ENCODE data around the gene KIAA0513. TPM values are rescaled to one million over a fixed set of nuclear protein-coding genes. Genes with fewer than 3 reads are reported as not detected.

Gene KIAA0513
- total RNA-seq, 1 donor from 2014 or later: 4.7 TPM

GRCh38 chr16:85085721-85086120, 58.1 kb downstream of the KIAA0513 start:
- intact Hi-C loops (cut with micrococcal nuclease): loop anchor here (1.0 to 2.0 kb wide), 4 partner anchors 30 to 160 kb away; partner anchors contain the start of gene ZDHHC7

DNA sequence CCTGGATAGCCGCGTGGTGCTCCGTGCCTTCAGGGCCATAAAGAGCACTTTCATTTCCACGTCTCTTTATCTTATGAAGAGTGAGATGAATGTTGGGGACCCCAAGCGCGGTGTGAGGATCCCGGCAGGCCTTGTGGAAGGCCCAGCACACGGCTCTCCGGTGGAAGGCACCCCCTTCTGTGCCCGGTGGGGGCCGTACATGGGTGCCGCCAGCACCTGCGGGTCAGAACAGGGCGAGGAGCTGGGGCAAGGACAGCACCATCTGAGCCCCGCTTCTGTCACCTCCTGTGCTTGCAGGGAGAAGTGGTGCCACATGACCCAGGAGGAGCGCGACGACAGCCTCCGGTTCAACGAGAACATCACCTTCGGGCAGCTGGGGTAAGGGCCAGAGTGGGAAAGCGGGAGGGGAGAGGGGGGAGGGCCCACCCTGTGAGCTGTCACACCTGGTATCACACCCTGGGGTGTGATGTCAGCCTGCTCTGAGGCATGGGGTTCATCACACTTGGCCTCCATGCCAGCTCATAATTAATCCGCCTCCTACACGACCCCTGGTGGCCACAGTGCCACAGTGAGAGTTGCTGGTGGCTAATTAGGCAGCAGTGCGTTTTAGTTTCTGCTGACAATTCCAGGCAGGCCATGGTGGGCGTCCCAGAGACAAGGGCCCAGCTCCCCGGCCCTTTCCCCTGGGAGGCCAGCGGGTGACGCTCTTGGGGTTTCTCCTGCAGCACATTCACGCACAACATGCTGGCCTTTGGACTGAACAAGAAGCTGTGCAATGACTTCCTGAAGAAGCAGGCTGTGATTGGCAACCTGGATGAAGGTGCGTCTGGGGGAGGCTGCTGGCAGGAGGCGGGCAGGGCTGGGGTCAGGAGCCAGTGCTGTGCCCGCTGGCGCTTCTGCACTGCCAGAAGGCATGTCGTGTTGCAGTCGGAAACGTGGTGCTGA, 59.0 kb downstream of the KIAA0513 start:
- intact Hi-C loops (cut with micrococcal nuclease): loop anchor here (1.0 to 2.0 kb wide), 4 partner anchors 31 to 161 kb away; partner anchors contain the start of gene ZDHHC7

DNA sequence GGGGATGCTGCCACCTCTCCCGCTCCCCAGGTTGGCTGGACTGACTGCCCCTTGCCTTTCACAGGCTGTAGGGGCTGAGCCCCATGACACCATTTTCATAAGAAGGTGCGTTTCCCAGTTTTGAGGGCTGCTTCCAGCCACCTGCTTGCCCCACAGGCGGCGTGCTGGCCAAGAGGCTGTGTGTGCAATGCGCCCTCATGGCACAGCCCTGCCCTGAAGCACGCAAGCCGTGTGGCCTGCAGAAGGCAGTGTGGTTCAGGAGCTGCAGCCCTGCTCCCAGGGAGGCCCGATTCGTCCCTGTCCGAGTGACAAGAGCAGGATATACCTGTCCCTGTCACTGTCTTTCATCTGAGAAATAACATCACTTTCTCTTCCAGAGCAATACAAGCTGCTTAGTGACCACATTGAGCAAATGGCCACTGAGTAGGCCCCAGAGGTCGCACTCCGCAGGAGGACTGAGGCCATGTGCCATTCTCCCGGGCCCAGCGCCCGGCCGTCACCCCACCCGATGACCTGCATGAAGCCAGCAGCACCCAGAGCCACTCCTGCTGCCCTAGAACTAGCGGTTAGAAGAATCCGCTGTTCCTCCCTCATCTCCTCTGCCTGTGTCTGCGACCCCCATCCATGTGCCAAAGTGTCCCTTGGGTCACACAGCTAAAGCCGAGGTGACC, 60.4 kb downstream of the KIAA0513 start:
- intact Hi-C loops (cut with micrococcal nuclease): loop anchor here (2.0 kb wide), 1 partner anchor 77 kb away; the partner anchor contains the start of gene ZDHHC7

- intact Hi-C loops (cut with micrococcal nuclease): no loop called here
These were observed 61.1 kb downstream of the KIAA0513 start for GRCh38 chr16:85088570-85089199.

GRCh38 chr16:85089525-85089924, 61.9 kb downstream of the KIAA0513 start:
- intact Hi-C loops (cut with micrococcal nuclease): no loop called here

DNA sequence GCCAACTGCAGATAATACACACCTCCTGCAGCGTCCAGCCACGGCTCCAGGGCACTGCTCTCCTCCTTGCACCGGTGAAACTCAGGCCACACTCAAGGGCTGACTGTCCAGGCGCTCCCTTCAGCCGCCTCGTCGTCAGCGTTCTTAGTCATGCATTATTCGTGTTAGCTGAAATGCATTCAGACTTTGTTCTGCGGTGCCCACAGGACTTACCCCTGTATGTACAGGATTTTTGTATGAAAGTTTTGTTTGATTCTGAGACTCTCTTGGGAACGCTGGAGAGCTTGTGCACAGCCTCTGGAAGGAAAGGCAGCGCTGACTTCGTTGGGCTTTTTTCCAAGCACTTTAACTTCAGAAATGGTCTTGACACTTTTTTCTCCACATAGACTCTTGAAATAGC, 62.6 kb downstream of the KIAA0513 start:
- intact Hi-C loops (cut with micrococcal nuclease): no loop called here

- intact Hi-C loops (cut with micrococcal nuclease): no loop called here
These were observed 63.4 kb downstream of the KIAA0513 start for GRCh38 chr16:85090873-85091521.

DNA sequence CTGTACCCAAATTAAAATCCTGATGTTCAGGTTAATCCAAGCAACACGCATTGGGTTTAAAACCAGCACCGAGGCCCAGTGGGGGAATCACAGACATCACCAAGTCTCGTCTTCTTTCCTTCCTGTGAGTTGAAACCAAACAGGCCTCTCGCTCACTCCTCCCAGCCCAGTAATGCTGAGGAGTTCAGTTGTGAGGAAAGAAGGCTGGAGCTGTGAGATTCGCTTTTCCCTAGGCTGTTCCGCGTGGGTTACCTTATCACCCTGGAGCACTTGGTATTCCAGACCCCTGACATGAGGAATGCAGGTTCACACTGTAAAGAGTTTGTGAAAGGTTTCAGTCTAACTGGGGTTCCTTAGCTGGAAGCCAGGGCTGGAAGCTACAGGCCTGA, 63.9 kb downstream of the KIAA0513 start:
- intact Hi-C loops (cut with micrococcal nuclease): no loop called here

DNA sequence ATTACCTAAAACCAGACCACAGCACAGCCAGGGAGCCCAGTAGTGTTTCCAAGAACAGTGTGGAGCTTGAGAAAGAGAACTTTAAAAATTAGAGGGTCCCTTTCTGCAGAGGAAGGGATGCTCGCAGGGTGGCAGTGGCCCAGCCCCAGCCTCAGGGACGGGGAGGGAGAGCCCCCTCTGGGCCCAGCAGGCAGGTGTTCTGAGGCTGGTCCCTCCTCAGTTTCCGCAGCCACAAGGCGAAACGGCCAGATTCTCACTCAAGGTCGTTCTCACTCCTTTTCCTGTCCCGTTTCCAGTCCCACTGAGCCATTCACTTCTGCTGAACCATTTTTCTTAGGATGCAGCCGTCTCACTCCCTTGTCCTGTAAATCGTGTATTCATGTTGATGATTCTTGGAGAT, 64.7 kb downstream of the KIAA0513 start:
- intact Hi-C loops (cut with micrococcal nuclease): no loop called here

GRCh38 chr16:85092851-85093250, 65.3 kb downstream of the KIAA0513 start:
- intact Hi-C loops (cut with micrococcal nuclease): no loop called here

- intact Hi-C loops (cut with micrococcal nuclease): no loop called here
These were observed 66.1 kb downstream of the KIAA0513 start for GRCh38 chr16:85093705-85094104.

- intact Hi-C loops (cut with micrococcal nuclease): no loop called here
These were observed 66.7 kb downstream of the KIAA0513 start for GRCh38 chr16:85094176-85094805.

GRCh38 chr16:85094812-85095211, 67.2 kb downstream of the KIAA0513 start:
- intact Hi-C loops (cut with micrococcal nuclease): no loop called here

- intact Hi-C loops (cut with micrococcal nuclease): no loop called here
These were observed 69.3 kb downstream of the KIAA0513 start for GRCh38 chr16:85096921-85097320.

GRCh38 chr16:85098565-85098964, 71.0 kb downstream of the KIAA0513 start:
- intact Hi-C loops (cut with micrococcal nuclease): no loop called here

GRCh38 chr16:85100265-85100664, 72.7 kb downstream of the KIAA0513 start:
- intact Hi-C loops (cut with micrococcal nuclease): no loop called here

DNA sequence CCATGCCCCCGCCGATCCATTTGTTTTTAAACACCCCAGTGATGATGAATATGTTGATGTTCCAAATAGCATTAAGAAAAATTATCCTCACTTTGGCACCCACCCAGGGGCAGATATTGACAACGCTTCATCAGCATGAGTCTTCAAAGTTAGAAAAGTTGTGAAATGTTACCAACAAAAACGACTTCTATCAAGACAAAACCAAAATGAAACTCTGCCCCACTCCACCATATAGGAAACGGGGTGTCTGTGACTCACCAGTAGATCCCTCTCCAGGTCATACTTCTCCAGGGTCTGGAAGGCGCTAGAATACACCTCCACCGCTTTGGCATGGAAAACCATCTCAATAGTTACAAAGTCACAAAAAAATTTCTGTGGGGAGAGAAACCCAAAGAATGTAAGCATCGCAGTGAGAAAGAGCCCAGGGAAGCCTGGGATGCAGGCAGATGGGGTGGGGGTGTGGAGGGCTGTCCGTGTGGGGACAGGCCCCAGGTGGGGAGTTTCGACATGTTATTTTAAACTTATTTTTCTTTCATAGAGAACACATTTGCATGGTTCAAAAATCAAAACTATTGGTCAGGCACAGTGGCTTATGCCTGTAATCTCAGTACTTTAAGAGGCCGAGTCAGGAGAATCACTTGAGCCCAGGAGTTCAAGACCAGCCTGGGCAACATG, 74.5 kb downstream of the KIAA0513 start:
- intact Hi-C loops (cut with micrococcal nuclease): no loop called here

GRCh38 chr16:85103114-85104079, 75.8 kb downstream of the KIAA0513 start:
- intact Hi-C loops (cut with micrococcal nuclease): no loop called here

- intact Hi-C loops (cut with micrococcal nuclease): no loop called here
These were observed 76.6 kb downstream of the KIAA0513 start for GRCh38 chr16:85104147-85104546.
